Fibroblast of mammary gland (primary cell): ENCODE data around the gene POMGNT2.

ENCODE experiments used
- DNase-seq: peaks from one replicate; pipeline ENCODE4 v3.0.0-alpha.2; 2010; ENCODE audit warnings: low read depth
- H3K4me3 ChIP-seq: 2 replicates; pipeline ENCODE4 v1.5.1; 2011; ENCODE audit warnings: low read depth, mild to moderate bottlenecking, low read length, moderate library complexity; ENCODE audit not compliant: control insufficient read depth
- CTCF ChIP-seq: conservative IDR thresholded peaks from 2 replicates; pipeline ENCODE4 v1.5.1; 2011; ENCODE audit warnings: low read depth, low read length, inconsistent platforms; ENCODE audit not compliant: control insufficient read depth, insufficient read depth

POMGNT2 gene

GRCh38 chr3:43079536-43080332 lies 26.1 kb downstream of the POMGNT2 start:
- no peak for DNase-seq
- H3K4me3 ChIP-seq, result no peak overlapping the region
- TF ChIP-seq CTCF, result no peak

GRCh38 chr3:43077707-43078106 lies 28.2 kb downstream of the POMGNT2 start:
- no peak for TF ChIP-seq CTCF
- no peak overlapping the region for H3K4me3 ChIP-seq
- no peak for DNase-seq

- no peak overlapping the region for H3K4me3 ChIP-seq
- no peak for DNase-seq
- no peak for TF ChIP-seq CTCF
These were observed 28.6 kb downstream of the POMGNT2 start for GRCh38 chr3:43077261-43077660.

- H3K4me3 ChIP-seq, result no peak overlapping the region
- peak; percentile 8 for DNase-seq
- TF ChIP-seq CTCF, result no peak
These were observed 29.0 kb downstream of the POMGNT2 start for GRCh38 chr3:43076857-43077256.

GRCh38 chr3:43075904-43076661 lies 29.8 kb downstream of the POMGNT2 start:
- TF ChIP-seq CTCF, result no peak
- no peak overlapping the region for H3K4me3 ChIP-seq
- DNase-seq, result no peak

- H3K4me3 ChIP-seq, result no peak overlapping the region
- DNase-seq, result peak; percentile 19
- TF ChIP-seq CTCF, result no peak
These were observed 30.8 kb downstream of the POMGNT2 start for GRCh38 chr3:43074901-43075689.
